Upper lobe of right lung (tissue), 1 donor: ENCODE data around the gene APCDD1. TPM values are rescaled to one million over a fixed set of nuclear protein-coding genes. Genes with fewer than 3 reads are reported as not detected.

ENCODE experiments used
- ATAC-seq: fragments of 200-7000 bp; cut with Tn5 transposase; one replicate; pipeline ENCODE4 v1.9.1; 2020; ENCODE audit warnings: mild to moderate bottlenecking, moderate library complexity
- DNase-seq: peaks from one replicate; pipeline ENCODE4 v3.0.0-alpha.2; 2020
- H3K27ac ChIP-seq: fragments of 200-600 bp; one replicate; pipeline ENCODE4 v1.8.0; 2022
- H3K27me3 ChIP-seq: fragments of 200-600 bp; one replicate; pipeline ENCODE4 v1.8.0; 2022; ENCODE audit warnings: mild to moderate bottlenecking
- H3K36me3 ChIP-seq: fragments of 200-600 bp; one replicate; pipeline ENCODE4 v1.8.0; 2022
- H3K4me1 ChIP-seq: fragments of 200-600 bp; one replicate; pipeline ENCODE4 v1.8.0; 2022
- H3K4me3 ChIP-seq: fragments of 200-600 bp; one replicate; pipeline ENCODE4 v1.8.0; 2022; ENCODE audit warnings: mild to moderate bottlenecking
- H3K9me3 ChIP-seq: fragments of 200-600 bp; one replicate; pipeline ENCODE4 v1.8.0; 2022
- CTCF ChIP-seq: fragments of 200-600 bp; IDR thresholded peaks from one replicate; pipeline ENCODE4 v1.8.0; 2022; ENCODE audit warnings: antibody characterized with exemption
- intact Hi-C: fragments of 100-400 bp; cut with DNase I; formaldehyde crosslinking; loops from one replicate; pipeline ENCODE4 v1.11.0; 2022
- total RNA-seq: library from RNA; stranded (reverse); fragmentation: NEBNext Ultra II Directional; extraction: Animal tissue kit (Norgen Biotek cat#: 25700); gene quantifications from one replicate; pipeline ENCODE4 v1.2.1, GENCODE V29; 2021
- donor health status: DM: no; HTN: yes; CAD: no; lungs with severe emphysema.

Gene APCDD1
- total RNA-seq, 1 donor from 2014 or later: 27.6 TPM

GRCh38 chr18:10442551-10442971 is 11.9 kb upstream of the APCDD1 start:
- no peak for DNase-seq

GRCh38 chr18:10443001-10443400 is 11.4 kb upstream of the APCDD1 start:
- Histone ChIP-seq H3K36me3 (no peaks in the 10 kb centered on the region), H3K27me3 (no peaks in the 10 kb centered on the region), H3K4me3 (no peak overlapping the region), H3K9me3 (no peaks in the 10 kb centered on the region), H3K27ac (no peak overlapping the region), H3K4me1 (no peaks in the 10 kb centered on the region)
- intact Hi-C loops: no loop called here
- DNase-seq (no peak), ATAC-seq (no peak)
- no peak for TF ChIP-seq CTCF

More at GRCh38 chr18:10442551-10442971, 11.9 kb upstream of the APCDD1 start:
- Histone ChIP-seq H3K9me3 (no peaks in the 10 kb centered on the region), H3K36me3 (no peaks in the 10 kb centered on the region), H3K4me1 (no peaks in the 10 kb centered on the region), H3K27ac (no peak overlapping the region), H3K4me3 (no peak overlapping the region), H3K27me3 (no peaks in the 10 kb centered on the region)
- TF ChIP-seq CTCF: peak; percentile 16
- ATAC-seq: peak; percentile 46
- intact Hi-C loops: no loop called here

GRCh38 chr18:10444314-10445006 is 10.0 kb upstream of the APCDD1 start:
- H3K36me3 ChIP-seq: no peaks in the 10 kb centered on the region
- intact Hi-C loops: no loop called here
- H3K9me3 ChIP-seq: no peaks in the 10 kb centered on the region
- H3K4me1 ChIP-seq: no peaks in the 10 kb centered on the region
- no peaks in the 10 kb centered on the region for H3K27me3 ChIP-seq
- DNase-seq: no peak
- H3K4me3 ChIP-seq: no peak overlapping the region
- no peak overlapping the region for H3K27ac ChIP-seq
- no peak for TF ChIP-seq CTCF
- ATAC-seq: no peak

- H3K27ac ChIP-seq: no peak overlapping the region
- ATAC-seq (no peak), DNase-seq (no peak)
- no peaks in the 10 kb centered on the region for H3K9me3 ChIP-seq
- peaks cover 7% of the 10 kb centered on the region for H3K4me1 ChIP-seq
- no peak overlapping the region for H3K4me3 ChIP-seq
- no peaks in the 10 kb centered on the region for H3K27me3 ChIP-seq
- H3K36me3 ChIP-seq: no peaks in the 10 kb centered on the region
- TF ChIP-seq CTCF: no peak
- intact Hi-C loops: no loop called here
These were observed 5.0 kb upstream of the APCDD1 start for GRCh38 chr18:10449396-10449795.

GRCh38 chr18:10450986-10451385 is 3.4 kb upstream of the APCDD1 start:
- DNase-seq (no peak), ATAC-seq (no peak)
- Histone ChIP-seq H3K27ac (no peak overlapping the region), H3K4me1 (peaks cover 7% of the 10 kb centered on the region), H3K4me3 (no peak overlapping the region), H3K27me3 (no peaks in the 10 kb centered on the region), H3K9me3 (no peaks in the 10 kb centered on the region), H3K36me3 (no peaks in the 10 kb centered on the region)
- intact Hi-C loops: no loop called here
- TF ChIP-seq CTCF: no peak
